ENCODE data around the gene CYBA. TPM values are rescaled to one million over a fixed set of nuclear protein-coding genes. Genes with fewer than 3 reads are reported as not detected.

Gene CYBA
- total RNA-seq, 4 donors from 2014 or later, result 17.4 to 72.0 (median 38.3) TPM

GRCh38 chr16:88628512-88628974 lies 22.3 kb downstream of the CYBA start:
- DNase-seq, result no peak
- H3K27ac ChIP-seq, result no peak overlapping the region
- H3K36me3 ChIP-seq, result no peaks in the 10 kb centered on the region
- H3K9me3 ChIP-seq, result no peaks in the 10 kb centered on the region
- intact Hi-C loops (cut with DNase I; ENCODE audit: low total_unique reads), result no loop called here
- no peaks in the 10 kb centered on the region for H3K4me1 ChIP-seq
- no peaks in the 10 kb centered on the region for H3K27me3 ChIP-seq
- TF ChIP-seq POLR2A (IDR thresholded peaks at IDR 0.05) (no peak), CTCF (IDR thresholded peaks at IDR 0.05) (no peak)
- H3K4me3 ChIP-seq, result no peak overlapping the region

GRCh38 chr16:88627531-88628411 lies 23.1 kb downstream of the CYBA start:
- H3K27ac ChIP-seq, result no peak overlapping the region
- H3K4me3 ChIP-seq, result no peak overlapping the region
- H3K9me3 ChIP-seq, result no peaks in the 10 kb centered on the region
- no peaks in the 10 kb centered on the region for H3K4me1 ChIP-seq
- intact Hi-C loops (cut with DNase I; ENCODE audit: low total_unique reads), result no loop called here
- H3K27me3 ChIP-seq, result no peaks in the 10 kb centered on the region
- H3K36me3 ChIP-seq, result no peaks in the 10 kb centered on the region
- TF ChIP-seq CTCF (IDR thresholded peaks at IDR 0.05) (no peak), POLR2A (IDR thresholded peaks at IDR 0.05) (no peak)
- DNase-seq, result no peak

- no peak overlapping the region for H3K27ac ChIP-seq
- H3K9me3 ChIP-seq, result no peaks in the 10 kb centered on the region
- intact Hi-C loops (cut with DNase I; ENCODE audit: low total_unique reads), result no loop called here
- no peaks in the 10 kb centered on the region for H3K36me3 ChIP-seq
- no peaks in the 10 kb centered on the region for H3K27me3 ChIP-seq
- no peak for DNase-seq
- H3K4me1 ChIP-seq, result no peaks in the 10 kb centered on the region
- H3K4me3 ChIP-seq, result no peak overlapping the region
- TF ChIP-seq CTCF (IDR thresholded peaks at IDR 0.05) (no peak), POLR2A (IDR thresholded peaks at IDR 0.05) (no peak)
These were observed 24.2 kb downstream of the CYBA start for GRCh38 chr16:88626646-88627045.

GRCh38 chr16:88624977-88625576 lies 25.8 kb downstream of the CYBA start:
- H3K4me1 ChIP-seq, result no peaks in the 10 kb centered on the region
- no peaks in the 10 kb centered on the region for H3K9me3 ChIP-seq
- H3K36me3 ChIP-seq, result no peaks in the 10 kb centered on the region
- no peaks in the 10 kb centered on the region for H3K27me3 ChIP-seq
- TF ChIP-seq POLR2A (IDR thresholded peaks at IDR 0.05), result no peak
- no peak for TF ChIP-seq CTCF (IDR thresholded peaks at IDR 0.05)
- intact Hi-C loops (cut with DNase I; ENCODE audit: low total_unique reads), result no loop called here
- no peak for DNase-seq
- H3K27ac ChIP-seq, result no peak overlapping the region
- H3K4me3 ChIP-seq, result no peak overlapping the region

- TF ChIP-seq POLR2A (IDR thresholded peaks at IDR 0.05) (no peak), CTCF (IDR thresholded peaks at IDR 0.05) (no peak)
- H3K4me1 ChIP-seq, result no peaks in the 10 kb centered on the region
- H3K27me3 ChIP-seq, result no peaks in the 10 kb centered on the region
- no peak for DNase-seq
- no peak overlapping the region for H3K4me3 ChIP-seq
- intact Hi-C loops (cut with DNase I; ENCODE audit: low total_unique reads), result no loop called here
- H3K36me3 ChIP-seq, result no peaks in the 10 kb centered on the region
- H3K27ac ChIP-seq, result no peak overlapping the region
- no peaks in the 10 kb centered on the region for H3K9me3 ChIP-seq
These were observed 26.4 kb downstream of the CYBA start for GRCh38 chr16:88624481-88624880.

Data from uterus (tissue), 4 donors.